GM23248 (cell line): ENCODE data around the gene GAL3ST1.

Source experiments
- EZH2 ChIP-seq: fragments of 200-600 bp; sonication (generic); IDR thresholded peaks from 2 replicates; pipeline ENCODE4 v1.6.1; 2018; ENCODE audit warnings: antibody characterized with exemption, mild to moderate bottlenecking; ENCODE audit not compliant: insufficient read depth, poor library complexity, severe bottlenecking
- EZH2phosphoT487 ChIP-seq: fragments of 200-600 bp; sonication (generic); IDR thresholded peaks from 2 replicates; pipeline ENCODE4 v1.6.1; 2018; ENCODE audit warnings: antibody characterized with exemption, moderate library complexity, mild to moderate bottlenecking, low read depth; ENCODE audit not compliant: insufficient read depth

DNA sequence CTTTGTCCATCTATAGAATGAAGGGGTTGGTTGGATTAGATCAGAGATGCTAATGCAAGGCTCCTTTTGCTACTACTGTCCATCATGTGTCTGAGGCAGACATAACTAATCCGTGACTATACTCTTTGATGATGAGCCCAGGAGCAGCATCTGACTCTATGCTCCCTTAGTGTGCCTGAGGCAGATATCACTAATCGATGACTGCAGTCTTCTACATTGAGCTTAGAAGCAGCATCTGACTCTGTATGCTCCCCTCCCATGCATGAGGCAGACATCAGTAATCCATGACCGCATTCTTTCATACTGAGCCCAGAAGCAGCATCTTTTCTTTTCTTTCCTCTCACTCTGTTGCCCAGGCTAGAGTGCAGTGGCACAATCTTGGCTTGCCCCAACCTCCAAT lies 36.7 kb upstream of the GAL3ST1 start:
- TF ChIP-seq EZH2phosphoT487, result no peak
- TF ChIP-seq EZH2, result no peak
